ENCODE data around the gene DIP2C.
"Not testable (repeated sequence)": the region's sequence is repeated elsewhere in the genome, so short reads cannot be mapped to it uniquely, and the experiment has no call there.

The DIP2C gene

DNA sequence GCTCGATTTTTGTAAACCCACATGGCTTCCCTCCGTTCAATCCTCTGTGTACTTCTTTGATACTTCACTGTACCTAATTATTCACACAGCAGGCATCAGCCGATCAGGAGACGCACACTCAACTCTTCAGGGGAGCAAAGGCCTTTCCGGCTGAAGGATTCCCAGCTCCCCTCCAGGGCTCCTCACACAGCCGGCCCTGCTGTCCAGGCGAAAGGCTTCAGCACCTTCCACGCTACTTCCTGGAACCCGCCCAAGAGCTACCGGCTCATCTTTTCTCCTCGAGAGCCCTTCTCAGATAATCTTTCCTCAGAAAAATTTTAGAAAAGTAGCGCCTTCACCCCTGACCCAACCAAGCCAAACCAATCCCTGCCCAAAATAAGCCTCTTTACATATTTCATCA, 283.8 kb downstream of the DIP2C start:
- no peaks in the 10 kb centered on the region for H3K9me3 ChIP-seq (ENCODE audit: control insufficient read depth in 2 of 2, low read length in 2 of 2)
- no peak overlapping the region for H3K4me3 ChIP-seq (ENCODE audit: low read length in 2 of 2)
- H3K9ac ChIP-seq (ENCODE audit: low read depth in 1 of 2, low read length in 2 of 2) = no peak overlapping the region
- H3K27me3 ChIP-seq (ENCODE audit: control insufficient read depth in 2 of 2, insufficient read depth in 2 of 2, low read length in 2 of 2) = no peaks in the 10 kb centered on the region
- peaks cover 6% of the 10 kb centered on the region in 2 donors for H3K4me1 ChIP-seq (ENCODE audit: control insufficient read depth in 2 of 2, insufficient read depth in 2 of 2, low read length in 2 of 2)
- peaks cover 0 to 4% of the 10 kb centered on the region in 2 donors for H3K36me3 ChIP-seq (ENCODE audit: control insufficient read depth in 2 of 2, insufficient read depth in 2 of 2, low read length in 2 of 2)
- H3K27ac ChIP-seq (ENCODE audit: low read depth in 2 of 2, low read length in 2 of 2) = no peak overlapping the region

GRCh38 chr10:404991-405390, 284.5 kb downstream of the DIP2C start:
- Histone ChIP-seq H3K27ac (ENCODE audit: low read depth in 2 of 2, low read length in 2 of 2) (no peak overlapping the region), H3K27me3 (ENCODE audit: control insufficient read depth in 2 of 2, insufficient read depth in 2 of 2, low read length in 2 of 2) (no peaks in the 10 kb centered on the region), H3K9me3 (ENCODE audit: control insufficient read depth in 2 of 2, low read length in 2 of 2) (no peaks in the 10 kb centered on the region), H3K4me3 (ENCODE audit: low read length in 2 of 2) (no peak overlapping the region), H3K36me3 (ENCODE audit: control insufficient read depth in 2 of 2, insufficient read depth in 2 of 2, low read length in 2 of 2) (peaks cover 0 to 4% of the 10 kb centered on the region in 2 donors), H3K9ac (ENCODE audit: low read depth in 1 of 2, low read length in 2 of 2) (no peak overlapping the region), H3K4me1 (ENCODE audit: control insufficient read depth in 2 of 2, insufficient read depth in 2 of 2, low read length in 2 of 2) (peaks cover 5 to 6% of the 10 kb centered on the region in 2 donors)

GRCh38 chr10:404346-404745, 285.1 kb downstream of the DIP2C start:
- Histone ChIP-seq H3K27me3 (ENCODE audit: control insufficient read depth in 2 of 2, insufficient read depth in 2 of 2, low read length in 2 of 2) (no peaks in the 10 kb centered on the region), H3K9ac (ENCODE audit: low read depth in 1 of 2, low read length in 2 of 2) (no peak overlapping the region), H3K9me3 (ENCODE audit: control insufficient read depth in 2 of 2, low read length in 2 of 2) (no peaks in the 10 kb centered on the region), H3K4me3 (ENCODE audit: low read length in 2 of 2) (no peak overlapping the region), H3K27ac (ENCODE audit: low read depth in 2 of 2, low read length in 2 of 2) (no peak overlapping the region), H3K4me1 (ENCODE audit: control insufficient read depth in 2 of 2, insufficient read depth in 2 of 2, low read length in 2 of 2) (peaks cover 2 to 6% of the 10 kb centered on the region in 2 donors), H3K36me3 (ENCODE audit: control insufficient read depth in 2 of 2, insufficient read depth in 2 of 2, low read length in 2 of 2) (peaks cover 0 to 4% of the 10 kb centered on the region in 2 donors)

- Histone ChIP-seq H3K36me3 (ENCODE audit: control insufficient read depth in 2 of 2, insufficient read depth in 2 of 2, low read length in 2 of 2) (no peaks in the 10 kb centered on the region), H3K4me1 (ENCODE audit: control insufficient read depth in 2 of 2, insufficient read depth in 2 of 2, low read length in 2 of 2) (no peaks in the 10 kb centered on the region), H3K4me3 (ENCODE audit: low read length in 2 of 2) (no peak overlapping the region), H3K9ac (ENCODE audit: low read depth in 1 of 2, low read length in 2 of 2) (no peak overlapping the region), H3K9me3 (ENCODE audit: control insufficient read depth in 2 of 2, low read length in 2 of 2) (no peaks in the 10 kb centered on the region), H3K27me3 (ENCODE audit: control insufficient read depth in 2 of 2, insufficient read depth in 2 of 2, low read length in 2 of 2) (no peaks in the 10 kb centered on the region), H3K27ac (ENCODE audit: low read depth in 2 of 2, low read length in 2 of 2) (no peak overlapping the region)
These were observed 290.5 kb downstream of the DIP2C start for GRCh38 chr10:398954-399353.

- no peak overlapping the region for H3K9ac ChIP-seq (ENCODE audit: low read depth in 1 of 2, low read length in 2 of 2)
- no peaks in the 10 kb centered on the region for H3K4me1 ChIP-seq (ENCODE audit: control insufficient read depth in 2 of 2, insufficient read depth in 2 of 2, low read length in 2 of 2)
- no peaks in the 10 kb centered on the region for H3K27me3 ChIP-seq (ENCODE audit: control insufficient read depth in 2 of 2, insufficient read depth in 2 of 2, low read length in 2 of 2)
- H3K36me3 ChIP-seq (ENCODE audit: control insufficient read depth in 2 of 2, insufficient read depth in 2 of 2, low read length in 2 of 2) = no peaks in the 10 kb centered on the region
- H3K9me3 ChIP-seq (ENCODE audit: control insufficient read depth in 2 of 2, low read length in 2 of 2) = no peaks in the 10 kb centered on the region
- no peak overlapping the region for H3K4me3 ChIP-seq (ENCODE audit: low read length in 2 of 2)
- H3K27ac ChIP-seq (ENCODE audit: low read depth in 2 of 2, low read length in 2 of 2) = no peak overlapping the region
These were observed 292.0 kb downstream of the DIP2C start for GRCh38 chr10:397321-398068.

GRCh38 chr10:396535-397220, 292.8 kb downstream of the DIP2C start:
- Histone ChIP-seq H3K27me3 (ENCODE audit: control insufficient read depth in 2 of 2, insufficient read depth in 2 of 2, low read length in 2 of 2) (no peaks in the 10 kb centered on the region), H3K4me3 (ENCODE audit: low read length in 2 of 2) (no peak overlapping the region), H3K27ac (ENCODE audit: low read depth in 2 of 2, low read length in 2 of 2) (no peak overlapping the region), H3K9ac (ENCODE audit: low read depth in 1 of 2, low read length in 2 of 2) (no peak overlapping the region), H3K9me3 (ENCODE audit: control insufficient read depth in 2 of 2, low read length in 2 of 2) (no peaks in the 10 kb centered on the region), H3K36me3 (ENCODE audit: control insufficient read depth in 2 of 2, insufficient read depth in 2 of 2, low read length in 2 of 2) (no peaks in the 10 kb centered on the region), H3K4me1 (ENCODE audit: control insufficient read depth in 2 of 2, insufficient read depth in 2 of 2, low read length in 2 of 2) (no peaks in the 10 kb centered on the region)

GRCh38 chr10:396107-396506, 293.4 kb downstream of the DIP2C start:
- Histone ChIP-seq H3K9me3 (ENCODE audit: control insufficient read depth in 2 of 2, low read length in 2 of 2) (no peaks in the 10 kb centered on the region), H3K9ac (ENCODE audit: low read depth in 1 of 2, low read length in 2 of 2) (no peak overlapping the region)

GRCh38 chr10:395665-396064, 293.8 kb downstream of the DIP2C start:
- H3K4me1 ChIP-seq (ENCODE audit: control insufficient read depth in 2 of 2, insufficient read depth in 2 of 2, low read length in 2 of 2) = no peaks in the 10 kb centered on the region
- H3K27ac ChIP-seq (ENCODE audit: low read depth in 2 of 2, low read length in 2 of 2) = no peak overlapping the region
- H3K27me3 ChIP-seq (ENCODE audit: control insufficient read depth in 2 of 2, insufficient read depth in 2 of 2, low read length in 2 of 2) = no peaks in the 10 kb centered on the region
- H3K4me3 ChIP-seq (ENCODE audit: low read length in 2 of 2) = no peak overlapping the region
- H3K36me3 ChIP-seq (ENCODE audit: control insufficient read depth in 2 of 2, insufficient read depth in 2 of 2, low read length in 2 of 2) = peaks cover 0 to 1% of the 10 kb centered on the region in 2 donors
- no peak overlapping the region for H3K9ac ChIP-seq (ENCODE audit: low read depth in 1 of 2, low read length in 2 of 2)
- no peaks in the 10 kb centered on the region for H3K9me3 ChIP-seq (ENCODE audit: control insufficient read depth in 2 of 2, low read length in 2 of 2)

More at GRCh38 chr10:396107-396506, 293.4 kb downstream of the DIP2C start:
- no peaks in the 10 kb centered on the region for H3K27me3 ChIP-seq (ENCODE audit: control insufficient read depth in 2 of 2, insufficient read depth in 2 of 2, low read length in 2 of 2)
- H3K4me3 ChIP-seq (ENCODE audit: low read length in 2 of 2) = no peak overlapping the region
- no peaks in the 10 kb centered on the region for H3K4me1 ChIP-seq (ENCODE audit: control insufficient read depth in 2 of 2, insufficient read depth in 2 of 2, low read length in 2 of 2)
- H3K27ac ChIP-seq (ENCODE audit: low read depth in 2 of 2, low read length in 2 of 2) = no peak overlapping the region
- no peaks in the 10 kb centered on the region for H3K36me3 ChIP-seq (ENCODE audit: control insufficient read depth in 2 of 2, insufficient read depth in 2 of 2, low read length in 2 of 2)

DNA sequence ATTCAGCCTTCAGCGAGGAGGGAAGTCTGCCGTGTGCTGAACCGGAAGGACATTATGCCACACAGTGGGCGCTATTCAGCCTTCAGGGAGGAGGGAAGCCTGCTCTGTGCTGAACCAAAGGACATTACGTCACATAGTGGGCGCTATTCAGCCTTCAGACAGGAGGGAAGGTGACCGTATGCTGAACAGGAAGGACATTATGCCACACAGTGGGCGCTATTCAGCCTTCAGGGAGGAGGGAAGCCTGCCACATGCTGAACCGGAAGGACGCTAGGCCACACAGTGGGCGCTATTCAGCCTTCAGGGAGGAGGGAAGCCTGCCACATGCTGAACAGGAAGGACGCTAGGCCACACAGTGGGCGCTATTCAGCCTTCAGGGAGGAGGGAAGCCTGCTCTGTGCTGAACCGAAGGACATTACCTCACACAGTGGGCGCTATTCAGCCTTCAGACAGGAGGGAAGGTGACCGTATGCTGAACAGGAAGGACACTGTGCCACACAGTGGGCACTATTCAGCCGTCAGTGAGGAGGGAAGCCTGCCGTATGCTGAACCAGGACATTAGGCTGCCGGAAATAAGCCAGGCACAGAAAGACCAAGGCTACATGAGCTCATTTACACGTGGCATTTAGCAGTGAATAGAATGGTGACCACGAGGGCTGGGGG, 294.9 kb downstream of the DIP2C start:
- not testable (repeated sequence) for H3K4me3 ChIP-seq (ENCODE audit: low read length in 2 of 2); H3K4me1 ChIP-seq (ENCODE audit: control insufficient read depth in 2 of 2, insufficient read depth in 2 of 2, low read length in 2 of 2); H3K27me3 ChIP-seq (ENCODE audit: control insufficient read depth in 2 of 2, insufficient read depth in 2 of 2, low read length in 2 of 2); H3K9me3 ChIP-seq (ENCODE audit: control insufficient read depth in 2 of 2, low read length in 2 of 2); H3K9ac ChIP-seq (ENCODE audit: low read depth in 1 of 2, low read length in 2 of 2)
- peaks cover 8 to 11% of the 10 kb centered on the region in 2 donors for H3K36me3 ChIP-seq (ENCODE audit: control insufficient read depth in 2 of 2, insufficient read depth in 2 of 2, low read length in 2 of 2)
- peak overlapping the region in 1 of 2 donors; percentile 5 for H3K27ac ChIP-seq (ENCODE audit: low read depth in 2 of 2, low read length in 2 of 2)

- Histone ChIP-seq H3K4me3 (ENCODE audit: low read length in 2 of 2) (no peak overlapping the region), H3K36me3 (ENCODE audit: control insufficient read depth in 2 of 2, insufficient read depth in 2 of 2, low read length in 2 of 2) (peaks cover 8 to 12% of the 10 kb centered on the region in 2 donors), H3K27ac (ENCODE audit: low read depth in 2 of 2, low read length in 2 of 2) (no peak overlapping the region), H3K9ac (ENCODE audit: low read depth in 1 of 2, low read length in 2 of 2) (no peak overlapping the region), H3K9me3 (ENCODE audit: control insufficient read depth in 2 of 2, low read length in 2 of 2) (no peaks in the 10 kb centered on the region), H3K4me1 (ENCODE audit: control insufficient read depth in 2 of 2, insufficient read depth in 2 of 2, low read length in 2 of 2) (no peaks in the 10 kb centered on the region), H3K27me3 (ENCODE audit: control insufficient read depth in 2 of 2, insufficient read depth in 2 of 2, low read length in 2 of 2) (no peaks in the 10 kb centered on the region)
These were observed 295.6 kb downstream of the DIP2C start for GRCh38 chr10:393787-394438.

All from mucosa of rectum (tissue), 2 donors.